ENCODE measurements around the gene HABP2.

Gene HABP2

DNA sequence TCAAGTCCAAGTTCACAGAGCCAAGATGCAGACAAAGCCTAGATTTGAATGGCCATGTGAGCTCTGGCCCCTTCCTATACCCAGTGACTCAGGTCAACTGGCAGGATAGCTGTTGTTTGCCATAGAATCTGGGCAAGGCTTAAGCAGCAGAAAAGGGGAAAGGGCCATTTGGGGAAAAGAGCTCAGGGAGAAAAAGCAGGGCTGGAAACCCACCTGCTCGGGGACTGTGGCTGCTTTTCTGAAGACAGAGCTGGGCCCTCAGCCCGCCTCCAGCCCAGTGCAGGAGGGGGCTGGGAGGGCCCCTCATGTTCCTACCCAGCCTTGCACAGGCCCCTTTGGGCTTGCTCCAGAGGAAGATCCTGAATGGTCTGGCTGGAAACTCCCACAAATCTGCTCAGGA lies 32.6 kb upstream of the HABP2 start:
- Mint-ChIP-seq H3K4me3 (no peak overlapping the region), H3K36me3 (ENCODE audit: insufficient read depth) (no peaks in the 10 kb centered on the region), H3K27ac (ENCODE audit: low read depth) (no peak overlapping the region), H3K9me3 (no peaks in the 10 kb centered on the region), H3K4me1 (no peaks in the 10 kb centered on the region), H3K27me3 (peaks cover 63% of the 10 kb centered on the region)
- ATAC-seq (replicated peaks; ENCODE audit: extremely low read depth, poor library complexity, severe bottlenecking), result no peak
- DNase-seq (ENCODE audit: low spot score in 2 of 2), result no peak

GRCh38 chr10:113520690-113521474 lies 32.0 kb upstream of the HABP2 start:
- H3K36me3 Mint-ChIP-seq (ENCODE audit: insufficient read depth), result no peaks in the 10 kb centered on the region
- no peak for DNase-seq (ENCODE audit: low spot score in 2 of 2)
- no peaks in the 10 kb centered on the region for H3K4me1 Mint-ChIP-seq
- no peak overlapping the region for H3K27ac Mint-ChIP-seq (ENCODE audit: low read depth)
- H3K9me3 Mint-ChIP-seq, result no peaks in the 10 kb centered on the region
- no peak for ATAC-seq (replicated peaks; ENCODE audit: extremely low read depth, poor library complexity, severe bottlenecking)
- peaks cover 57% of the 10 kb centered on the region for H3K27me3 Mint-ChIP-seq
- H3K4me3 Mint-ChIP-seq, result no peak overlapping the region

- Mint-ChIP-seq H3K27ac (ENCODE audit: low read depth) (no peak overlapping the region), H3K4me1 (no peaks in the 10 kb centered on the region), H3K36me3 (ENCODE audit: insufficient read depth) (no peaks in the 10 kb centered on the region), H3K27me3 (peaks cover 57% of the 10 kb centered on the region), H3K9me3 (no peaks in the 10 kb centered on the region), H3K4me3 (no peak overlapping the region)
- DNase-seq (ENCODE audit: low spot score in 2 of 2), result no peak
- no peak for ATAC-seq (replicated peaks; ENCODE audit: extremely low read depth, poor library complexity, severe bottlenecking)
Measured at GRCh38 chr10:113521475-113521795, 31.4 kb upstream of the HABP2 start.

GRCh38 chr10:113522460-113522859 lies 30.4 kb upstream of the HABP2 start:
- Mint-ChIP-seq H3K36me3 (ENCODE audit: insufficient read depth) (no peaks in the 10 kb centered on the region), H3K4me1 (no peaks in the 10 kb centered on the region), H3K27ac (ENCODE audit: low read depth) (no peak overlapping the region), H3K9me3 (no peaks in the 10 kb centered on the region), H3K4me3 (no peak overlapping the region), H3K27me3 (peaks cover 55% of the 10 kb centered on the region)
- DNase-seq (ENCODE audit: low spot score in 2 of 2) (no peak), ATAC-seq (replicated peaks; ENCODE audit: extremely low read depth, poor library complexity, severe bottlenecking) (no peak)

DNA sequence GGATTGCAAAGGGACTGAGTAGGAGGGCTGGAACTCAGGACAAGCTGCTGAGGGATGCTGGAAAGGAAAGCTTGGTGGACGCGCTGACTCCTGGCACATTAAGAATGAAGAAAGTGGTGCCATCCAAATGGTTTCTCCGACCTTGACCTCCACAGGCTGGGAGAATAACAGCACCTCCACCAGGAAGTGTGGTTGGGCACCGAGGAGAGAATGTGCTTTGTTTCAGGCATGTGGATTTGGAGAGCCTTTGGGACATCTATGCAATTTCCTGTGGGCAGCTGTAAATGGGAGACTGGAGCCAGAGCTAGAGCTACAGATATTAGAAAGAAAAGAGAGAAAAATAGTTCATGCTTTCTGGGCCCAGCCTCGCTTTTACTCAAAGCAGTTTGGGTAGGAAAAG lies 29.8 kb upstream of the HABP2 start:
- Mint-ChIP-seq H3K27ac (ENCODE audit: low read depth) (no peak overlapping the region), H3K36me3 (ENCODE audit: insufficient read depth) (no peaks in the 10 kb centered on the region), H3K4me1 (no peaks in the 10 kb centered on the region), H3K4me3 (no peak overlapping the region), H3K27me3 (peaks cover 50% of the 10 kb centered on the region), H3K9me3 (no peaks in the 10 kb centered on the region)
- ATAC-seq (replicated peaks; ENCODE audit: extremely low read depth, poor library complexity, severe bottlenecking), result no peak
- no peak for DNase-seq (ENCODE audit: low spot score in 2 of 2)

GRCh38 chr10:113523628-113524027 lies 29.2 kb upstream of the HABP2 start:
- ATAC-seq (replicated peaks; ENCODE audit: extremely low read depth, poor library complexity, severe bottlenecking) (no peak), DNase-seq (ENCODE audit: low spot score in 2 of 2) (no peak)
- Mint-ChIP-seq H3K36me3 (ENCODE audit: insufficient read depth) (no peaks in the 10 kb centered on the region), H3K27me3 (peaks cover 50% of the 10 kb centered on the region), H3K4me1 (no peaks in the 10 kb centered on the region), H3K27ac (ENCODE audit: low read depth) (no peak overlapping the region), H3K4me3 (no peak overlapping the region), H3K9me3 (no peaks in the 10 kb centered on the region)

DNA sequence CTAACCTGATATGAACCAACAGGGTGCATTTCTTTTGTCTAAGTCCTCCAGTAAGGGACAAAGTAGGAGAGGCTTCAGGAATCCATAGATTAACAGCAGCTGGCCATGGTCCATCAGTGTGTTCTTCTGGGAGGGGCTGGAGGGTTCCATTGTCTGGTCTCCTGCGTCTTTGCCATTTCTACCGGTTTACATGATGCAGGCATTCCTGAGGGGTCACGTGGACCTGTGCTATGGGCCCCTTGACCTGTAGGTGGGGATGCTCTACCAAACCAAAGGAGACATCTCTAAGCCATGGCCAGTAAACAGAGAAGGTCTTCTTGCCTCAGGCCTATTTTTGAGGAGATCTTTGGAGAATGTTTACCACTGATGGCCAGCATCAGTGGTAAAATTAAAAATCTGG lies 28.7 kb upstream of the HABP2 start:
- Mint-ChIP-seq H3K27ac (ENCODE audit: low read depth) (no peak overlapping the region), H3K9me3 (no peaks in the 10 kb centered on the region)
- ATAC-seq (replicated peaks; ENCODE audit: extremely low read depth, poor library complexity, severe bottlenecking), result no peak

GRCh38 chr10:113524539-113525490 lies 28.0 kb upstream of the HABP2 start:
- H3K27ac Mint-ChIP-seq (ENCODE audit: low read depth), result no peak overlapping the region
- no peaks in the 10 kb centered on the region for H3K36me3 Mint-ChIP-seq (ENCODE audit: insufficient read depth)
- no peak for ATAC-seq (replicated peaks; ENCODE audit: extremely low read depth, poor library complexity, severe bottlenecking)
- no peaks in the 10 kb centered on the region for H3K9me3 Mint-ChIP-seq
- DNase-seq (ENCODE audit: low spot score in 2 of 2), result no peak
- H3K27me3 Mint-ChIP-seq, result peaks cover 59% of the 10 kb centered on the region
- H3K4me3 Mint-ChIP-seq, result no peak overlapping the region
- no peaks in the 10 kb centered on the region for H3K4me1 Mint-ChIP-seq

More for the DNA sequence above, 28.7 kb upstream of the HABP2 start:
- H3K36me3 Mint-ChIP-seq (ENCODE audit: insufficient read depth), result no peaks in the 10 kb centered on the region
- H3K27me3 Mint-ChIP-seq, result peaks cover 52% of the 10 kb centered on the region
- H3K4me3 Mint-ChIP-seq, result no peak overlapping the region
- no peaks in the 10 kb centered on the region for H3K4me1 Mint-ChIP-seq
- DNase-seq (ENCODE audit: low spot score in 2 of 2), result no peak

- H3K9me3 Mint-ChIP-seq, result no peaks in the 10 kb centered on the region
Measured at GRCh38 chr10:113525713-113526112, 27.1 kb upstream of the HABP2 start.

GRCh38 chr10:113527211-113527906 lies 25.5 kb upstream of the HABP2 start:
- no peaks in the 10 kb centered on the region for H3K36me3 Mint-ChIP-seq (ENCODE audit: insufficient read depth)
- H3K27ac Mint-ChIP-seq (ENCODE audit: low read depth), result no peak overlapping the region
- H3K27me3 Mint-ChIP-seq, result peaks cover 61% of the 10 kb centered on the region
- no peak for DNase-seq (ENCODE audit: low spot score in 2 of 2)
- no peak for ATAC-seq (replicated peaks; ENCODE audit: extremely low read depth, poor library complexity, severe bottlenecking)
- no peaks in the 10 kb centered on the region for H3K9me3 Mint-ChIP-seq
- H3K4me3 Mint-ChIP-seq, result no peak overlapping the region
- H3K4me1 Mint-ChIP-seq, result no peaks in the 10 kb centered on the region

More at GRCh38 chr10:113525713-113526112, 27.1 kb upstream of the HABP2 start:
- ATAC-seq (replicated peaks; ENCODE audit: extremely low read depth, poor library complexity, severe bottlenecking) (no peak), DNase-seq (ENCODE audit: low spot score in 2 of 2) (no peak)
- Mint-ChIP-seq H3K4me3 (no peak overlapping the region), H3K27ac (ENCODE audit: low read depth) (no peak overlapping the region), H3K4me1 (no peaks in the 10 kb centered on the region), H3K27me3 (peaks cover 64% of the 10 kb centered on the region), H3K36me3 (ENCODE audit: insufficient read depth) (no peaks in the 10 kb centered on the region)

DNA sequence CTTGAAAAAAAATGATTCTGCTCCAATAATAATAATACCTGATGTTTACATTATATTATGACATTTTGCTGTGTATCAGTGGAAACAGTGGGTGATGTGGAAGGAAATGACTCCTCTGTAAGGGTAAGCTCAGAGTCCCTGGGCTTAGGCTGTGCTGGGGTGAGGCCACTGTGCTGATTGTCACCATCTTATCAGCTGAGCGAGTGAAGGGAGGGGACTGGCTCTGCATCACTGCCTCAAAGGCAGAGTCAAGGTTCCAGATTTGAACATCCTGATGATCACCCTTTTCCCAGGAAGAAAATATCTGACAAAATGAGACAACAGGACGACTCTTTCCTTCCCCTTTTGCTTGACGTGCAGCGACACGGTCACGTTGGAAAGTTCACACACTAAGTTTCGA lies 24.0 kb upstream of the HABP2 start:
- H3K4me3 Mint-ChIP-seq, result no peak overlapping the region
- DNase-seq (ENCODE audit: low spot score in 2 of 2), result no peak
- ATAC-seq (replicated peaks; ENCODE audit: extremely low read depth, poor library complexity, severe bottlenecking), result no peak
- H3K27me3 Mint-ChIP-seq, result peaks cover 59% of the 10 kb centered on the region
- no peaks in the 10 kb centered on the region for H3K36me3 Mint-ChIP-seq (ENCODE audit: insufficient read depth)
- no peak overlapping the region for H3K27ac Mint-ChIP-seq (ENCODE audit: low read depth)
- H3K9me3 Mint-ChIP-seq, result no peaks in the 10 kb centered on the region
- no peaks in the 10 kb centered on the region for H3K4me1 Mint-ChIP-seq

GRCh38 chr10:113529575-113529974 lies 23.3 kb upstream of the HABP2 start:
- no peaks in the 10 kb centered on the region for H3K4me1 Mint-ChIP-seq
- no peaks in the 10 kb centered on the region for H3K36me3 Mint-ChIP-seq (ENCODE audit: insufficient read depth)
- ATAC-seq (replicated peaks; ENCODE audit: extremely low read depth, poor library complexity, severe bottlenecking), result no peak
- no peaks in the 10 kb centered on the region for H3K9me3 Mint-ChIP-seq
- no peak for DNase-seq (ENCODE audit: low spot score in 2 of 2)
- no peak overlapping the region for H3K4me3 Mint-ChIP-seq
- no peak overlapping the region for H3K27ac Mint-ChIP-seq (ENCODE audit: low read depth)
- peaks cover 52% of the 10 kb centered on the region for H3K27me3 Mint-ChIP-seq

Measured in central memory CD8-positive, alpha-beta T cell (primary cell).